PC-9 (cell line): ENCODE measurements around the gene KCNJ10. TPM values are rescaled to one million over a fixed set of nuclear protein-coding genes. Genes with fewer than 3 reads are reported as not detected.

ENCODE experiments used
- BruUV-seq: library from RNA; stranded (reverse); fragments of 400-500 nt; replicated peaks from 2 replicates; lab custom pipeline; 2021; lab: Mats Ljungman, UMichigan
- CTCF ChIA-PET: fragments of 300-600 bp; sonication (Branson Sonifier 250); formaldehyde crosslinking; loops from one replicate; lab custom pipeline; 2022; ENCODE audit warnings: antibody characterized with exemption; lab: Charles Lee
- POLR2A ChIA-PET: fragments of 300-600 bp; sonication (Branson Sonifier 250); formaldehyde crosslinking; loops from one replicate; lab custom pipeline; 2022; ENCODE audit warnings: antibody characterized with exemption; ENCODE audit not compliant: unreplicated experiment; lab: Charles Lee
- DNase-seq, 2 experiments: peaks; one replicate each; pipeline versions ENCODE4 v3.0.0 to v3.0.0-alpha.2; 2015 to 2022; ENCODE audit warnings: mixed read lengths in 1 of 2
- H2AFZ ChIP-seq: fragments of 200-600 bp; sonication (generic); 2 replicates; pipeline ENCODE4 v1.8.1; 2017; ENCODE audit warnings: antibody characterized with exemption
- H3F3A ChIP-seq: fragments of 200-600 bp; sonication (generic); 2 replicates; pipeline ENCODE4 v1.8.1; 2017; ENCODE audit warnings: antibody characterized with exemption, mild to moderate bottlenecking, low read depth; ENCODE audit not compliant: insufficient read depth
- H3K27ac ChIP-seq: fragments of 200-600 bp; sonication (generic); 2 replicates; pipeline ENCODE4 v1.6.1; 2016; ENCODE audit warnings: mixed run types
- H3K27me3 ChIP-seq: fragments of 200-600 bp; sonication (generic); 2 replicates; pipeline ENCODE4 v1.6.1; 2016; ENCODE audit warnings: low read depth, mixed run types; ENCODE audit not compliant: insufficient read depth
- H3K36me3 ChIP-seq: fragments of 200-600 bp; sonication (generic); 2 replicates; pipeline ENCODE4 v1.6.1; 2016; ENCODE audit warnings: low read depth, mixed run types
- H3K4me1 ChIP-seq: fragments of 200-600 bp; sonication (generic); replicated peaks from 2 replicates; pipeline ENCODE4 v1.6.1; 2016; ENCODE audit warnings: mixed run types; ENCODE audit not compliant: insufficient read depth
- H3K4me2 ChIP-seq: fragments of 200-600 bp; sonication (generic); 2 replicates; pipeline ENCODE4 v1.6.1; 2017; ENCODE audit warnings: mixed run types
- H3K4me3 ChIP-seq: fragments of 200-600 bp; sonication (generic); 2 replicates; pipeline ENCODE4 v1.6.1; 2016; ENCODE audit warnings: mixed run types
- H3K79me2 ChIP-seq: fragments of 200-600 bp; sonication (generic); 2 replicates; pipeline ENCODE4 v1.6.1; 2017; ENCODE audit warnings: low read depth, mixed run types
- H3K9me2 ChIP-seq: fragments of 200-600 bp; sonication (generic); 2 replicates; pipeline ENCODE4 v1.8.1; 2017; ENCODE audit warnings: mild to moderate bottlenecking; ENCODE audit not compliant: insufficient read depth
- H3K9me3 ChIP-seq: fragments of 200-600 bp; sonication (generic); 2 replicates; pipeline ENCODE4 v1.8.1; 2016; ENCODE audit warnings: low read depth; ENCODE audit not compliant: insufficient read depth
- H4K20me1 ChIP-seq: fragments of 200-600 bp; sonication (generic); 2 replicates; pipeline ENCODE4 v1.8.1; 2017; ENCODE audit not compliant: insufficient read depth
- EZH2 ChIP-seq: fragments of 200-600 bp; sonication (generic); IDR thresholded peaks from 2 replicates; pipeline ENCODE4 v1.8.0; 2017; ENCODE audit warnings: antibody characterized with exemption, low read depth
- intact Hi-C: fragments of 100-400 bp; cut with micrococcal nuclease; formaldehyde crosslinking; loops from one replicate; pipeline ENCODE4 v1.10.0; 2022; ENCODE audit not compliant: unreplicated experiment
- total RNA-seq: library from RNA; stranded (reverse); gene quantifications from 2 replicates; pipeline ENCODE4 v1.2.3, GENCODE V29; 2021
- TF ChIP-seq, protein P1 (sequence below): fragments of 200-600 bp; sonication (generic); conservative IDR thresholded peaks from 2 replicates; pipeline ENCODE4 v1.6.1; 2017; ENCODE audit warnings: mixed run types, antibody characterized with exemption, mild to moderate bottlenecking, moderate library complexity

Gene KCNJ10
- total RNA-seq, 1 experiment from 2014 or later, result not detected

DNA sequence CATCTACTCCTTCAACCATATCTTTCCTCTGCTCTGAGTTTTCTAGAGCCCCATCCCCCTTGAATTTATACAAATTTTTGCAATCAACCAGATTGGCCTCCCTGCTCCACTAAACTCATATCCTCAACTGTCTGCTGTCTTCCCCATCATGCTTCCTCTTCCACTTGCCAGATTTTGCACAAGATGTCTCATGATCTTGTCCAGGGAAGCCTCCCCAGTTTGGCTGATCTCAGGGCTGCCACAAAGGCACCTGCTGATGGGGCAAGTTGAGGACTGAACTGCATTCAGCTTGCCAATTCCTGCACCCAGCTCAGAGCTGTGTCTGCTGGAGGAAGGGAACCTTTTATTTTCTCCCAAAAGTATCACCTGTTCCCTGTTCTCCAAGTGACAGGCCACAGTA lies 7.5 kb upstream of the KCNJ10 start:
- Histone ChIP-seq H3K4me2 (no peak overlapping the region), H3F3A (no peaks in the 10 kb centered on the region), H4K20me1 (no peaks in the 10 kb centered on the region), H3K36me3 (no peaks in the 10 kb centered on the region), H3K27me3 (peaks cover 38% of the 10 kb centered on the region), H3K27ac (no peak overlapping the region), H3K9me2 (no peaks in the 10 kb centered on the region), H3K4me3 (no peak overlapping the region), H3K9me3 (no peaks in the 10 kb centered on the region), H2AFZ (no peak overlapping the region), H3K4me1 (no peaks in the 10 kb centered on the region), H3K79me2 (no peaks in the 10 kb centered on the region)
- DNase-seq, result no peak
- ChIA-PET CTCF (interaction anchor here (1.5 to 2.2 kb wide), 2 partner anchors 31 to 70 kb away, joined by 6 to 7 read pairs; no protein-coding TSS in a partner anchor), POLR2A (no interaction called here)
- intact Hi-C loops, result no loop called here
- no TSS peak for BruUV-seq
- TF ChIP-seq, protein P1, sequence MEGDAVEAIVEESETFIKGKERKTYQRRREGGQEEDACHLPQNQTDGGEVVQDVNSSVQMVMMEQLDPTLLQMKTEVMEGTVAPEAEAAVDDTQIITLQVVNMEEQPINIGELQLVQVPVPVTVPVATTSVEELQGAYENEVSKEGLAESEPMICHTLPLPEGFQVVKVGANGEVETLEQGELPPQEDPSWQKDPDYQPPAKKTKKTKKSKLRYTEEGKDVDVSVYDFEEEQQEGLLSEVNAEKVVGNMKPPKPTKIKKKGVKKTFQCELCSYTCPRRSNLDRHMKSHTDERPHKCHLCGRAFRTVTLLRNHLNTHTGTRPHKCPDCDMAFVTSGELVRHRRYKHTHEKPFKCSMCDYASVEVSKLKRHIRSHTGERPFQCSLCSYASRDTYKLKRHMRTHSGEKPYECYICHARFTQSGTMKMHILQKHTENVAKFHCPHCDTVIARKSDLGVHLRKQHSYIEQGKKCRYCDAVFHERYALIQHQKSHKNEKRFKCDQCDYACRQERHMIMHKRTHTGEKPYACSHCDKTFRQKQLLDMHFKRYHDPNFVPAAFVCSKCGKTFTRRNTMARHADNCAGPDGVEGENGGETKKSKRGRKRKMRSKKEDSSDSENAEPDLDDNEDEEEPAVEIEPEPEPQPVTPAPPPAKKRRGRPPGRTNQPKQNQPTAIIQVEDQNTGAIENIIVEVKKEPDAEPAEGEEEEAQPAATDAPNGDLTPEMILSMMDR, result no peak
- TF ChIP-seq EZH2, result no peak

DNA sequence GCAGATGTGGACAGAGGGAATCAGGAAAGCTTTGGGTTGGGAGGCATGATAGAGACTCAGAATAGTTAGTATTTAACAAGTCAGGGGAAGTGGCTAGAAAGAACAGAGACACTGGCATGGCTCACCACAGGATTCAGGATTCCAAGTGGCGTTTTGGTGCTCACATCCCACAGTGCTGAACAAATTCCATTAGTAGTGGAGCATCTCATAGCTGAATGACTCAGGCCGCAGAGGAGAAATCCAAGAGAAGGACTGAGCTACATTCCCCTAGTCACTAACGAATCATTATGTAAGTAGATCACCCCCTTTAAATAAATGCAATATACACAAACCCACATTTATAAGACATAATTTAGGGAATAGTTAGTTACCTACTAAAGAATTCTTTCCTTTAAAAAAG lies 6.3 kb upstream of the KCNJ10 start:
- CTCF ChIA-PET, result interaction anchor here (0.7 kb wide), 1 partner anchor 18 kb away, joined by 4 read pairs; no protein-coding TSS in a partner anchor

DNA sequence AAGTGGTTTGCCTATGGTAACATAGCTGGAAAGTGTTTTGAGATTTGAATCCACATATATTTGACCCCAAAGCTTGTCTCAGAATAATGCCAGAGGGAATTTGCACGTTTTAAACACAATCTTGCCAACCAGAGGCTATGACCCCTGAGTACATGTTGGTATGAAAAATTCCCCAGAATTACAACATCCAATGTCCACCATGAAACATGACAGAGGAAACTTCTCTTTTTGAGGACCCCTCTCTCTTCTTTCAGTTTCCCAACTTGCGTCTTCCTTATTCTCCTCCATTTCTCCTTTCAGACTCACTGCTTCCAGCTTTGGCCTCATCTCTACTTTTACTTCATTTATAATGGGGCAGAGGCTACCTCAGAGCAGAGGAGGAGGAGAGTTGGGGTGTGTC lies 5.9 kb upstream of the KCNJ10 start:
- peaks cover 41% of the 10 kb centered on the region for H3K27me3 ChIP-seq

More for the DNA sequence above, 6.3 kb upstream of the KCNJ10 start:
- H3K79me2 ChIP-seq, result no peaks in the 10 kb centered on the region
- H3K4me3 ChIP-seq, result no peak overlapping the region
- BruUV-seq, result no TSS peak
- no peak for DNase-seq
- H3K9me2 ChIP-seq, result no peaks in the 10 kb centered on the region
- POLR2A ChIA-PET, result no interaction called here
- no peaks in the 10 kb centered on the region for H3K36me3 ChIP-seq
- intact Hi-C loops, result no loop called here
- H3K27me3 ChIP-seq, result peaks cover 41% of the 10 kb centered on the region
- H2AFZ ChIP-seq, result no peak overlapping the region
- H3K4me1 ChIP-seq, result no peaks in the 10 kb centered on the region
- H4K20me1 ChIP-seq, result no peaks in the 10 kb centered on the region
- TF ChIP-seq EZH2, result no peak
- TF ChIP-seq, protein P1, result no peak
- no peaks in the 10 kb centered on the region for H3K9me3 ChIP-seq
- H3K4me2 ChIP-seq, result no peak overlapping the region
- no peaks in the 10 kb centered on the region for H3F3A ChIP-seq
- H3K27ac ChIP-seq, result no peak overlapping the region

More for the DNA sequence above, 5.9 kb upstream of the KCNJ10 start:
- H3K36me3 ChIP-seq, result no peaks in the 10 kb centered on the region
- no peak overlapping the region for H3K4me3 ChIP-seq
- CTCF ChIA-PET, result no interaction called here
- H4K20me1 ChIP-seq, result no peaks in the 10 kb centered on the region
- BruUV-seq, result no TSS peak
- no peak overlapping the region for H3K27ac ChIP-seq
- no peak overlapping the region for H2AFZ ChIP-seq
- POLR2A ChIA-PET, result no interaction called here
- TF ChIP-seq EZH2, result no peak
- TF ChIP-seq, protein P1, result no peak
- H3K79me2 ChIP-seq, result no peaks in the 10 kb centered on the region
- intact Hi-C loops, result no loop called here
- no peak for DNase-seq
- H3K4me2 ChIP-seq, result no peak overlapping the region
- H3K9me3 ChIP-seq, result no peaks in the 10 kb centered on the region
- H3K9me2 ChIP-seq, result no peaks in the 10 kb centered on the region
- no peaks in the 10 kb centered on the region for H3K4me1 ChIP-seq
- no peaks in the 10 kb centered on the region for H3F3A ChIP-seq
